Measurements from ENCODE around the gene LCLAT1. TPM values are rescaled to one million over a fixed set of nuclear protein-coding genes. Genes with fewer than 3 reads are reported as not detected.

LCLAT1 gene
- total and polyA plus RNA-seq, 2 of the 4 experiments (the other 2 are of a cell fraction), result 7.5 to 11.5 TPM

GRCh38 chr2:30443081-30443480, 4.0 kb upstream of the LCLAT1 start:
- no peak for DNase-seq
- intact Hi-C loops (cut with micrococcal nuclease), result no loop called here
- no peak overlapping the region; the same call in 1 of the 2 replicates for H3K4ac ChIP-seq (ENCODE audit: low read depth, low read length)

More at GRCh38 chr2:30443081-30443480, 4.0 kb upstream of the LCLAT1 start:
- Histone ChIP-seq H2BK20ac (ENCODE audit: low read depth, low read length) (no peak overlapping the region), H4K5ac (ENCODE audit: low read depth, low read length) (no peak overlapping the region; the same call in 1 of the 2 replicates), H2BK120ac (ENCODE audit: low read depth, low read length) (peak overlapping the region; percentile 38; the same call in 1 of the 2 replicates), H3K4me3 (ENCODE audit: insufficient read depth, low read depth, low read length) (no peak overlapping the region), H4K8ac (ENCODE audit: low read depth in 2 of 2, low read length in 2 of 2) (peak overlapping the region; percentile 9 to 36; a peak in 1 of 4 replicates), H3K27ac (ENCODE audit: insufficient read depth, low read length) (no peak overlapping the region), H4K91ac (ENCODE audit: insufficient read depth, low read depth, low read length) (no peak overlapping the region), H2BK5ac (ENCODE audit: low read depth, low read length, poor library complexity, severe bottlenecking) (no peak overlapping the region), H3K27me3 (ENCODE audit: control insufficient read depth, insufficient read depth, low read length) (no peaks in the 10 kb centered on the region), H2AFZ (replicated peaks; ENCODE audit: low read length, poor library complexity) (no peak overlapping the region), H3K79me1 (ENCODE audit: low read depth in 1 of 2, low read length in 2 of 2) (peaks cover 9 to 21% of the 10 kb centered on the region in 2 experiments; a peak in 3 of 4 replicates), H3K36me3 (ENCODE audit: control insufficient read depth, insufficient read depth, low read length) (no peaks in the 10 kb centered on the region), H3K9ac (ENCODE audit: low read depth, low read length) (no peak overlapping the region), H3K9me3 (ENCODE audit: control insufficient read depth, insufficient read depth, low read length) (no peaks in the 10 kb centered on the region), H3K9me1 (ENCODE audit: insufficient read depth, low read length) (peaks cover 3% of the 10 kb centered on the region; the same call in 1 of the 2 replicates), H3K18ac (ENCODE audit: low read depth, low read length) (peak overlapping the region; percentile 39; the same call in 1 of the 2 replicates), H3K4me1 (ENCODE audit: control insufficient read depth, insufficient read depth, low read length) (peaks cover 7% of the 10 kb centered on the region), H3K4me2 (ENCODE audit: low read depth, low read length) (no peak overlapping the region), H3K14ac (replicated peaks; ENCODE audit: low read depth, low read length) (no peak overlapping the region), H3K56ac (ENCODE audit: extremely low read depth, insufficient read depth, low read length) (no peak overlapping the region), H2AK5ac (ENCODE audit: low read depth, low read length) (peak overlapping the region; percentile 10; the same call in 1 of the 2 replicates), H2BK15ac (ENCODE audit: low read depth, low read length) (peak overlapping the region; percentile 38; the same call in 2 of the 3 replicates), H2AK9ac (replicated peaks; ENCODE audit: low read depth, low read length, poor library complexity) (no peak overlapping the region), H3K23ac (ENCODE audit: low read depth, low read length) (no peak overlapping the region), H4K20me1 (ENCODE audit: insufficient read depth, low read length) (no peaks in the 10 kb centered on the region; the same call in 1 of the 2 replicates)
- no TSS peak for BruUV-seq (replicated peaks)
- CTCF ChIA-PET, result no interaction called here
- 0 out of 2 replicates have a peak, but pooled peaks have one; percentile 11 for TF ChIP-seq FOS (IDR thresholded peaks at IDR 0.05; ENCODE audit: low read depth, low read length)
- TF ChIP-seq, protein P1, sequence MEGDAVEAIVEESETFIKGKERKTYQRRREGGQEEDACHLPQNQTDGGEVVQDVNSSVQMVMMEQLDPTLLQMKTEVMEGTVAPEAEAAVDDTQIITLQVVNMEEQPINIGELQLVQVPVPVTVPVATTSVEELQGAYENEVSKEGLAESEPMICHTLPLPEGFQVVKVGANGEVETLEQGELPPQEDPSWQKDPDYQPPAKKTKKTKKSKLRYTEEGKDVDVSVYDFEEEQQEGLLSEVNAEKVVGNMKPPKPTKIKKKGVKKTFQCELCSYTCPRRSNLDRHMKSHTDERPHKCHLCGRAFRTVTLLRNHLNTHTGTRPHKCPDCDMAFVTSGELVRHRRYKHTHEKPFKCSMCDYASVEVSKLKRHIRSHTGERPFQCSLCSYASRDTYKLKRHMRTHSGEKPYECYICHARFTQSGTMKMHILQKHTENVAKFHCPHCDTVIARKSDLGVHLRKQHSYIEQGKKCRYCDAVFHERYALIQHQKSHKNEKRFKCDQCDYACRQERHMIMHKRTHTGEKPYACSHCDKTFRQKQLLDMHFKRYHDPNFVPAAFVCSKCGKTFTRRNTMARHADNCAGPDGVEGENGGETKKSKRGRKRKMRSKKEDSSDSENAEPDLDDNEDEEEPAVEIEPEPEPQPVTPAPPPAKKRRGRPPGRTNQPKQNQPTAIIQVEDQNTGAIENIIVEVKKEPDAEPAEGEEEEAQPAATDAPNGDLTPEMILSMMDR (conservative IDR thresholded peaks at IDR 0.05; ENCODE audit: low read depth, low read length), result no peak
- TF ChIP-seq RAD21 (IDR thresholded peaks at IDR 0.05; ENCODE audit: low read length), result no peak
- TF ChIP-seq RFX5 (IDR thresholded peaks at IDR 0.05; ENCODE audit: low read depth, low read length), result no peak
- TF ChIP-seq BHLHE40 (IDR thresholded peaks at IDR 0.05; ENCODE audit: low read depth, low read length), result no peak
- no peak for TF ChIP-seq ELK1 (IDR thresholded peaks at IDR 0.05; ENCODE audit: borderline replicate concordance, low read depth, low read length)
- no peak for TF ChIP-seq SMC3 (IDR thresholded peaks at IDR 0.05; ENCODE audit: low read depth, low read length)
- no peak for TF ChIP-seq POLR2A (IDR thresholded peaks at IDR 0.05; ENCODE audit: low read depth, low read length)
- in situ Hi-C loops (cut with MboI; ENCODE audit: low sequenced_read_pairs), result no loop called here
- dilution Hi-C loops (cut with HindIII; ENCODE audit: low sequenced_read_pairs, unreplicated experiment), result no loop called here
- POLR2A ChIA-PET (ENCODE audit: unreplicated experiment), result no interaction called here
- no peak for ATAC-seq (ENCODE audit: low read depth)
